GM19351 (cell line): ENCODE measurements around the gene PDGFRA.

ENCODE experiments used
- ATAC-seq: cut with Tn5 transposase; IDR thresholded peaks from one replicate; pipeline ENCODE4 v1.9.1; 2021; ENCODE audit warnings: mild to moderate bottlenecking, moderate library complexity; ENCODE audit not compliant: unreplicated experiment

PDGFRA gene

DNA sequence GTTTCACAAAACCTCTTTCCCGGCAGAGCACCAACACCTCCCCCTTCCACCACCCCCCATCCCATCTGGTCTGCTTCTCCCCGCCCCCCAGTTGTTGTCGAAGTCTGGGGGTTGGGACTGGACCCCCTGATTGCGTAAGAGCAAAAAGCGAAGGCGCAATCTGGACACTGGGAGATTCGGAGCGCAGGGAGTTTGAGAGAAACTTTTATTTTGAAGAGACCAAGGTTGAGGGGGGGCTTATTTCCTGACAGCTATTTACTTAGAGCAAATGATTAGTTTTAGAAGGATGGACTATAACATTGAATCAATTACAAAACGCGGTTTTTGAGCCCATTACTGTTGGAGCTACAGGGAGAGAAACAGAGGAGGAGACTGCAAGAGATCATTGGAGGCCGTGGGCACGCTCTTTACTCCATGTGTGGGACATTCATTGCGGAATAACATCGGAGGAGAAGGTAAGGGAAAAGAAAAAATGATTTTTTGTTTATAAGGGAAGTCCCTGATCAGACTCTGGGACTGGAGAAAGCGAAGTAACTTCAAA, at the start of gene PDGFRA:
TSS of gene PDGFRA (plus strand) at position 333 of the 541 bp plus-strand sequence. CDS start 29,476 bp downstream, outside the sequence.
- ATAC-seq, result no peak

DNA sequence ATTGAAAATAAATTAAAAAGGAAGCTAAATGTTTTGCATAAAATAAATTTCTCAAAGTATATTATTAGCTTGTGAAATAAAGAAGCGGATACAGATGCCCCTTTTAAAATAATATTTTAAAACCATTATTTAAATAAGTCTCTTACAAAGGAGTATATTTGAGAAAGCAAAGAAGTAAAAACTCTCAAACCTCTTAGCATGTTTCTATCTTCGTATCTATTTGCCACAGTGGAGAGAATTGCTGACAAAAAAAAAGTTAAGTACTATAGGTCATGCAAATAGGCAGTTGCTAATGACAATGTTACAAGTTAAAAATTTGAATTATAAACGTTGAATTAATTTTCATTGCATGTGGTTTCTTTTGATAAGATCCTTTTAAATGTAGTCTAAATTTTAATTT, 44.5 kb upstream of the PDGFRA start:
- ATAC-seq, result no peak

GRCh38 chr4:54185044-54185780, 43.9 kb upstream of the PDGFRA start:
- no peak for ATAC-seq

DNA sequence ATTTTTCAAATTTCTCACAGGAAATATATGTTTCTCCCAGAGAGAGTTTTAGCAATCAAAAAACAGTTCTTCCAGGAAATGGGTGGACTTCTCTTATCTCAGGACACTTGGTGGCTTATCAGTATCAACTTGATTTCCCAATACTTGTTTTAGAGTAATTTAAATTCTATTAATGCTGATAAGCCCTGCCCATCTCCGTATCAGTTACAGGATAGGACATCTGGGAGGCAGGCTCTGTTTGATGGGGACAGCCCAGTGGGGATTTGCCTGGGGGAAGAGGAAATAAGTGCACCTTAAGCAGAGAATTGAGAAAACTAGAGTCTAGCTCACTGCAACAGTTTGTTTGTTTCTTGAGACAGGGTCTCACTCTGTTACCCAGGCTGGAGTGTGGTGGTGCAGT, 43.2 kb upstream of the PDGFRA start:
- no peak for ATAC-seq

- no peak for ATAC-seq
Measured at GRCh38 chr4:54186371-54186770, 42.7 kb upstream of the PDGFRA start.

- no peak for ATAC-seq
Measured at GRCh38 chr4:54187148-54187547, 41.9 kb upstream of the PDGFRA start.

DNA sequence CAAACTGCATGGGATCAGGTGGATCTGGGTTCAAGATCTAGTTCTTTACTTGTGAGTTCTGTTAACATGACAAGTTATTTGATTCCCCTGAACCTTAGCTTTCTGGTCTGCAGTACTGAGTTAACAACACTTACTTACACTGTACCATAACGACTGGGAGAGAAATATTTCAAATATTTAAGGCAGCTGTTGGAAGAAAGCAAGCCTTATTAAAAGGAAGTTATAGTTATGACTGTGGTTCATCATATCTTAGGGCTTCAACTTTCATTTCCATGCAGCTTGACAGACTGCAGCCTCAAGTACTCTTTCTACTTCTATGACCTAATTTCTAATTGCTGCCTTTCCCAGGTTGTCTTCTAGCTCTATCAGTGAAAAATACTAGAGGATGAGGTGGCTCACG, 40.0 kb upstream of the PDGFRA start:
- no peak for ATAC-seq

- ATAC-seq, result no peak
Measured at GRCh38 chr4:54192811-54193210, 36.3 kb upstream of the PDGFRA start.

- ATAC-seq, result no peak
Measured at GRCh38 chr4:54197926-54198325, 31.2 kb upstream of the PDGFRA start.

DNA sequence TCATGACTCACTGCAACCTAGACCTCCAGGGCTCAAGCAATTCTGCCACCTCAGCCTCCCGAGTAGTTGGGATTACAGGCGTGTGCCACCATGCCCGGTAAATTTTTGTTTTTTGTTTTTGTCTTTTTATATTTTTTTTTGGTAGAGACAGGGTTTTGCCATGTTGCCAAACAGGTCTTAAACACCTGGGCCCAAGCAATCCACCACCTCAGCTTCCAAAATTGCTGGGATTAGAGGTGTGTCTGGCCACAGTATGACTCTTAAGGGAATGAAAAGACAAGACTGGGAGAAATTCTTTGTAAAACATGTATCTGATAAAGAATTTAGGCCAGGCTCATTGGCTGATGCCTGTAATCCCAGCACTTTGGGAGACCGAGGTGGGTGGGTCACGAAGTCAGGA, 29.2 kb upstream of the PDGFRA start:
- no peak for ATAC-seq

DNA sequence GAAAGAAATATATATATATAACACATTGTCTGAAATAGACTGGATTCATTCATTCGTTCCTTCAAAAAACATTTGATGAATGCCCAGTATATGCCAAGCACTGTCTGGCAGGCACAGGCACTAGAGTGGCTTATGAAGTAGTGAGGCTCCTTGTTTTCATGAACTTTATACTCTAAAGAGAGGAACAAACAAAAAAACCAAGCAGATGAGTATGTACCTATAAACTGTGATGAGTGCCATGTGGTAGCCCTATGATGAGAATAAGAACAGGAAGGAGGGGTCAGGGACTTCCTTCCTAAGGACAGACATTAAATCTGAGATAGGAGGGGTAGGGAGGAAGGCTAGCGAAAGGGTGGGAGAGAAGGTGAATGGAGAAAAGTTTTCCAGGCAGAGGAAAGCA, 19.5 kb upstream of the PDGFRA start:
- no peak for ATAC-seq

DNA sequence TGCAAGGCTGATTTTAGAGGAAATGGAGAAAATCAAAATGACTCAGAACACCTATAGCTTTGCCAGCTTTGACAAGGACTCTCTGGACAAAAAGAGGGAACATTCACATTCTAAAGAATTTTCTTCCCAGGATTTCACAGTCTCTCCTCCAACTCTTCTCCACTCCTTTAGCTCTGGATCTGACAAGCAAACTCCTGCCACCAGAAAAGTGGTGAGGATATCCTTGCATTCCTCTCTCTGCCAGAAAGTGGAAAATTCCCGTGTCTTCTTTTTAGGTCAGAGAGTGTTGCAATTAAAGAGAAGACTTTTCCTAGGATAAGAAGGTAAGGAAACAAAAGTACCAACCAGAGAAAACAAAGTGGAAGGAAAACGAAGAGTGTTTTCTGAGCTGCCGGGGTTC, 16.1 kb upstream of the PDGFRA start:
- ATAC-seq, result no peak

DNA sequence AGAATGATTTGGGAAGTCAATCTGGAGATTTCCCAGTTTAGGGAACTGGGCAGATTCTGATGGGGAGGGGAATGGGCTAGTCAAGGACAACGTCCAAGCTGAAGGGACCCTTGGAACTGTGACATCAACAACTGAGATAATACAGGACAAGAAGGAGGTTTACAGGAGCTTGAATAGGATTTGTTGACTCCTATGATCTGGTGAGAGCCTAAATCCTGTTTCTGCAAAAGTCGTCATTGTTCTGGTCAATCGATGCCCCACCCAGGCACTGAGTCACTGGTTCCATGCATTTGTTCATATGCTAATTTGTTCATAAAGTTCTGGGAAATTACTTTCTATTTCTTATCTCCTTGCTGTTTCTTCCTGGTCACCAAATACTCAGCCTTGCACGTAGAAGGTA, 15.3 kb upstream of the PDGFRA start:
- no peak for ATAC-seq

- ATAC-seq, result no peak
Measured at GRCh38 chr4:54215379-54216077, 13.6 kb upstream of the PDGFRA start.

- ATAC-seq, result peak; percentile 88
Measured at GRCh38 chr4:54217642-54218495, 11.2 kb upstream of the PDGFRA start.

GRCh38 chr4:54218736-54219135, 10.4 kb upstream of the PDGFRA start:
- no peak for ATAC-seq

- ATAC-seq, result no peak
Measured at GRCh38 chr4:54224996-54225597, 4.0 kb upstream of the PDGFRA start.

GRCh38 chr4:54225598-54226403, 3.3 kb upstream of the PDGFRA start:
- no peak for ATAC-seq

- no peak for ATAC-seq
Measured at GRCh38 chr4:54226404-54227255, 2.5 kb upstream of the PDGFRA start.
